NCI-H146 treated with DMSO at 0.1 percent for 48 hours (cell line): Measurements from ENCODE around the gene HOXA9.

Source experiments
- DNase-seq: peaks from one replicate; lab custom pipeline; 2025; ENCODE audit not compliant: unreplicated experiment; lab: John Stamatoyannopoulos, UW

HOXA9 gene

DNA sequence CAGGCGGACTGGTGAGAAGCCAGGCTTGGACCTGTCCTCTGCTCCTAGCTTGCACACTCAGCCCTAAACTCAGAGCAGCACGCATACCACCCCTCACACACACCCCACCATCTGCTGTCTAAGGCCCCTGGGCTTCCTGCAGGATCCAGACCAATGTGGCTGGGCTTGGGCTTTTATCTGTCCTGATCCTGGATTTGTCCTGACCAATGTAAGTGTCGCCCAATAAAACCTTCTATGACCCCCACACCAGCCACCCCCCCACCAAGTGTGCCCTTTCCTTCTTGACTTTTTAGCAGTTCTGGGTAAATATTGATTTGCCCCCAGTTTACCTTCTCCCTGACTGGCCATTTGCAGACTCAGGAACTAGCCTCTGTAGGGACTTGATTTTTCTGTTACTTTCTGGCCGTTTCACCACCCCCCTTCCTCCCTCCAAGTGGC, 36.3 kb upstream of the HOXA9 start:
- no peak for DNase-seq

DNA sequence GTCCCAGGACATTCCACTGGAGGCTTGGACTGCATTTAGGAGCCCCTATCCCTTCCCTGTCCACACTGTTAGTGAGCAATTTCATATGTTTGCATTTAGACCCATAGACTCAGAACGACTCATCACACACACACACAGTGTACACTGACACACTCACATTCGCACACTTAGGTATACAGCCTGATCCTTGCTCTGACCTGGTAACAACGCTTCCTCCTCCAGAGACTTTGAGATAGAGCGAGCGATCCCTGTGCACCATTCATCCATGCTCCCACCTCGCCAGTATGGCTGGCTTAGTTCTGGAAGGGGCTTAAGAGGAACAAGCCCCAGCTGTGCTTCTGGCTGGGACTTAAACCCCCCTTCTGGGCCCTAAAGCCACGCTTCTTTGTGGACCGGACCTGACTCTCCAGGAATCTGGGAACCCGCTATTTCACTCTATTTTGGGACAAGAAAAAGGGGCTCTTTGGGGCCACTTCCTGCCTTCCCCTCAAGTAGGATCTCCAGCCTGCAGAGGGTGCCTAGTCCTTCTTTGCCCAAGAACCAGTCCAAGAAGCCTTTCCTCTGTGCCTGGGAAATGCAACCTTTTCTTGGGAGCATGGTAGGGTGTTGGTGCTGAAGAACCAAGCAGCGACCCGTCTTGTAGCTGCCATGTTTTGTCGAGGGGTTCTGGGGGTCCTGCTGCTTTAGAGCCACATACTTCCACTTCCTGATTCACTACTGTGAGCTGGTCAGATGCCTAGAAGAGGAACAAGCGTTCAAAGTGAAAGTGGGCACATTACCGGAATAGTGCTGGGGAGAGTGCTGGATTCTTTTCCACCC, 35.6 kb upstream of the HOXA9 start:
- no peak for DNase-seq

GRCh38 chr7:27199849-27200760, 34.8 kb upstream of the HOXA9 start, which contains the start of gene HOXA13:
HOXA13 (minus strand) TSS chr7:27200091; CDS start chr7:27200077, 14 bp downstream.
- peak; percentile 25 for DNase-seq

GRCh38 chr7:27198871-27199801, 33.8 kb upstream of the HOXA9 start:
- DNase-seq = no peak

- DNase-seq = no peak
These were observed 33.0 kb upstream of the HOXA9 start for GRCh38 chr7:27198138-27198841.

DNA sequence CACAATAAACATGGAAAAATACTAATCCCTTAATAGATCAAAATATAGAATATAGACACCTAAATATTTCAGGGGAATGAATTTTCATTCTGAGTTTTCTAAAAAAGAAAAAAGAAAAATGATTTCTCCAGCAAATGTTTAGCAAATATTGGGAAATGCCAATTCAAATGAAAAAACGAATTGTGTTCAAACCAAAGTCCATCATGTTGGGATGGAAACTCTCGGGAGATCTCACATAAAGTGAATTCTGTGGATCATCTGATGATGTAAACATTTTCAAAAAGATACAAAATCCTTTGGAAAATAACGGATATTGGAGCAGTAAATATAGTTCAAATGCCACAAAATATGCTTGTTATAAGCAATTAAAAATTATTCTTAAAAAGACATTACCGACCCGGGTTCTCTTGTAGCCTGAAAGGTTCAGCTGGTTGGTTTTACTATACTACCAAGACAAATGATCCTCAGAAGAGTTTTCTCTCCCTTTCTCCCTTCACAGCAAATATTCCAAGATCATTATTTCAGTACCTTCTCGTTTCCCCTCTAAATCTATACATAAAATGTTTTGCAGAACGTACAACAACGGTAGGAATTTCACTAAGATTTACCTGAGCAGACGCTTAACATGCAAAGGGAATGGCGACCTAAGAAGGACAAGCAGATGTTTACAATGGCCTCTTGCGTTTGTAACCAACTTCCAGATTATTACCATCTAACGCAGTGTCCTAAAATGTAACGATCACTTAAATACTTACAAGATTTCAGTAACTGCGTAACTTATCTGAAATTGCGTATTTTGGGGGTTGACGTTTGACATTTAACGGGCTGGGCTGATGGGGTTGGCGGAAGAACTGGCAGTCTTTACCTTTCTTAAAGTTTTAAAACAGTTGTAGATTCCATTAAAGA, 32.1 kb upstream of the HOXA9 start:
- DNase-seq = no peak

DNA sequence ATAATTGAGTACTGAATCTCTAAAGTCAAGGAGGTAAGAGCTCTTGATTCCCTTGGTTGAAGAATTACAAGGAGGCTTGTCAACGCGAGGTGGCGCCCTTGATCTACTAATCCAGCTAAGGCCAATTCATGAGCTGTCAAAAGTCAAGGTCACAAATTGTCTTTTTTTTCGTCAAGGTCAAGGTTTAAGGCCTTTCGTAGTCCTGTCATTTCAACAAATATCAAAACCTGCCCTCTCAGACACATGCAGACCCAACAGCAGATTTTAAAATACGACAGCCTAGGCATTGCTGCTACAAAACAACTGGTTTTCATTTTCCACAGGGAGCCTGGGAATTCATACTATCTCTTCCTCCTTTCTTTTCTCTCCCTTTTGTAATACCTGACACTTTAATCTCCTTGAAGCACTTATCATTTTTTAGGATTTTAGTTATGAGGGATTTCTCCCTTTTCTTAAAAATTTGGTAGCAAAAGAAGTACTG, 31.0 kb upstream of the HOXA9 start:
- DNase-seq = peak; percentile 54

DNA sequence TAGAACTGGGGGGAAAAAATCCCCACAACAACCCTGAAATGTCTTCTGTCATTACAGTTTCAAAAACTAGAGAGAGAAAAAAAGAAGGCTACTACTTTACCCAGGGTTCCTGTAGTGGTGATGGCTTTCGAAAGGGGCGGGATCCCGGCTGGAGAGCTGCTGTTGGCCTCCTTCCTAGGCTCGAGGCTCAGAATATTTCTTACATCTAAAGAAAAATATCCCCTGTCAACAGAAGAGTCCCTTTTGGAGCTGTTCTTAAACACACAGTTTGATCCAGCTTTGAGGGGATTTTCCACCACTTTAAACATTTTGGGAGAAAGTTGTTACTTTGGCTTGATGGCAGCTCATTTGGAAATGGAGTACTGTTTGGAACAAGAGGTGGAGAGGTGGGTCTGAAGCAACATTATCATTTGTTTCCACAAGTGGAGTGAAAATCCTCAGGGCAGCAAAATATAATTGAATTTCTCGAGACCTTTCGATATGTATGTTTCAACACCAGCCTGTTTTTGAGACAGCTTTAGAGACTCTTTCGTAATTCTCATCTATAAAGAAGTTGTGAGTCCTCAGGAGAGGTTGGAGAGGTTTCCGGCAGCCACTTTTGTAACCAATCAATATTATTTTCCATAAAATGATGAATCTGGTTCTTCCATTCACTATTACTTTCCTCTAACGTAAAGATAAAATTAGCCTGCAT, 29.5 kb upstream of the HOXA9 start:
- DNase-seq = no peak

DNA sequence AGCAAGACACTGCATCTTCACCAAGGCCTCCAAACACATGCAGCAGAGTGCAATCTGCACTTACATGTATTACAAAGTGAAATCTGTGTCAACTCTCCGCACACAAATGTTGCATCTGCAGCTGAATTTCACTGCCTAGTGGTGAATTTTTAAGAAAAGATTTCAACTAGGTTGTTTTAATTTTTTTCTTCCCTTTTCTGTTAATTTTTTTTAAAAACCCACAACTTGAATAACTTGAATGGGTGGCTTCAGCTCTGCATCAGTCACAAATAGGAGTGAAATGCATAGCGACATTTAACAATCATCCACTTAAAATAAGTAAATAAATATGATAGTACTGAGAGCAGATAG, 28.6 kb upstream of the HOXA9 start:
- no peak for DNase-seq

- DNase-seq = no peak
These were observed 28.1 kb upstream of the HOXA9 start for GRCh38 chr7:27193335-27194001.

- DNase-seq = no peak
These were observed 27.4 kb upstream of the HOXA9 start for GRCh38 chr7:27192546-27193334.

DNA sequence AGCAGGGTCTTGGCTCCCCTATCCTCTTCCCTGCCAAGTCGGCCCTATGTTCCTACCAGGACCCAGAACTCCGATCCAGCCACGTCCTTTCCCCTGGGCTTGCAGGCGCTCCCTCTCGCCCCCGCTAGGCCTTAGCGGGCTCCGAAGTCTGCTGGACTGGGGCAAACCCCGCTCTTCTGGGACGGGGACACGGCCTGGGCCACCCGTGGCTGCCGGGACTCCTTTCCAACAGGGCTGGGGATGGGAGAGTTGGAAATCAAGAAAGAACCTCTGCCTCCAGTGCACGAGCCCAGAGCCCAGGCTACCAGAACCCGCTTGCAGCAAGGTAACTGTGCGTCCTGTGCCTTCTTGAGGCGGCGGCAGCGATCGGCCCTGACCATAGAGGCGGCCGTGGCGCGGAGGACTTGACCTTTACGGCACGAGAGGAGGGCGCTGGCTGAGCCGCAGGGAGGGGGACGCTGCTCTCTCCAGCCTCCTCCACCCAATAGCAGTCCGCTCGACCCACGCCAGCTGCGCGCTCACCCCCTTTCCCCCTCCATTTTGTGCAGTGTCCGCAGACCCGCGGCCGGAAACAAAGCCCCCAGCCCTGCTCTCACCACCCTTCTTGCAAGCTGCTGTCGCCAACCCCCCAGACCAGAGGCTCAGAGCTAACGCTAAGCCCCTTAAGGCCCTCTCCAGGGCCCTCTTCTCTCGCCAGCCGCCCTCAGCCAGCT, 26.7 kb upstream of the HOXA9 start:
- DNase-seq = no peak

DNA sequence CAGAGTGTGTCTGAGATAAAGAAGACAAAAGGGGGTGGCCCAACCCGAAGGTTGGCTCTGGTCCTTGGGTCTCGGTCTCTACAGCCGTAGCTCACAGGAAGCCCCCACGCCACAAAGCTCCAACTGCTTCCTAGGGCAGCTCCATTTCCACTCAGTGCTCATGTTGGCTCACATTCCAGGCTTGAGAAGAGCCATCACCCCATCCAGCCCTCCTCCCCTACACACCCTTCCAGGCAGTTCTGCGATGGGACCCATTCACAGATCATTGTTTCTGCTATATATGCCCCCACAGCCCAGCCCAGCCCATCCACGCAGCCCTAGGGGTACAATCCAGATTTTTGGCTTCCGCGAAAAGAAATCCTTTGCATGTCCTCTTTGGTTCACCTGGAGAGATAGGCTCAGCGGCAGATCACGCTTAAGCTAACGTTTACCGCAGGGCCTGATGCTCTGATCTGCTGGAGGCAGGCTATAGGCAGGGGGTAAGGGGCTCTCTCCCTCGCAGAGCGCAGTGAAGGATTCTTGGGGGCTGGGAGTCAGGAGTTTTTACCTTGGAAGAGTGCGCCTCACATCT, 25.9 kb upstream of the HOXA9 start:
- DNase-seq = no peak

DNA sequence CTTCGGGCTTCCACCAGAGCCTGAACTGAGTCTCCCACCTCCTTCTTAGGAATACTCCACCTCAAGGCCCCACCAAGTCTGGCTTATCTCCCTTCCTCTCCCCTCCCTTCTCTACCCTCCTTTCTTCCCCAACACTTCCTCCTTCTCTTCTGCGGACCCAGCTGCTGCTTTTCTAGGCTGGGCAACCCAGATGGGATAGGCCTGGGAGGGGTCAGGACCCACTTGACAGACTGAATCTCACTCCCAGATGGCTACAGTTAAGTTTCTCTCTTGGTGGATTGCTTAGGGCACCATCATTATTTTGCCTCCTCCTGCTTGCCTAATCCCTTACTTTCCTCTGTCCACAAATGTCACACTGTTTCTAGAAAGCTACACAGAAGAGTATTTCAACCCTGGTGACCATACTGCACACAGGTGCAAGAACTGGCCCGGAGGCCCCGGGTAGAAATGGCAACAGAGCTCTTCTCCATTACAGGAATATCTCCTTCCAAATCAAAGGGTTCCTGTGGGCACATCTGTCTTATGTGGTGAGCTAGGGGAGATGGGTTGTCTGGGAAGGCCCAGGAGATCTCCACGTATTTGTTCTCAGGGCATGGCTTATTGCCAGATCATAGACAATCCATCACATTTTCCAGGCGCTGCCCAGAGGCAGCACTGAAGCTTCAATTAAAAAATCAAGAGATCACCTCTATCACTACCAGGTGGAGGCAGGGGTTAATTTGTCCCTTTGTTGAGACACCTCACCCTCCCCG, 24.8 kb upstream of the HOXA9 start:
- no peak for DNase-seq

DNA sequence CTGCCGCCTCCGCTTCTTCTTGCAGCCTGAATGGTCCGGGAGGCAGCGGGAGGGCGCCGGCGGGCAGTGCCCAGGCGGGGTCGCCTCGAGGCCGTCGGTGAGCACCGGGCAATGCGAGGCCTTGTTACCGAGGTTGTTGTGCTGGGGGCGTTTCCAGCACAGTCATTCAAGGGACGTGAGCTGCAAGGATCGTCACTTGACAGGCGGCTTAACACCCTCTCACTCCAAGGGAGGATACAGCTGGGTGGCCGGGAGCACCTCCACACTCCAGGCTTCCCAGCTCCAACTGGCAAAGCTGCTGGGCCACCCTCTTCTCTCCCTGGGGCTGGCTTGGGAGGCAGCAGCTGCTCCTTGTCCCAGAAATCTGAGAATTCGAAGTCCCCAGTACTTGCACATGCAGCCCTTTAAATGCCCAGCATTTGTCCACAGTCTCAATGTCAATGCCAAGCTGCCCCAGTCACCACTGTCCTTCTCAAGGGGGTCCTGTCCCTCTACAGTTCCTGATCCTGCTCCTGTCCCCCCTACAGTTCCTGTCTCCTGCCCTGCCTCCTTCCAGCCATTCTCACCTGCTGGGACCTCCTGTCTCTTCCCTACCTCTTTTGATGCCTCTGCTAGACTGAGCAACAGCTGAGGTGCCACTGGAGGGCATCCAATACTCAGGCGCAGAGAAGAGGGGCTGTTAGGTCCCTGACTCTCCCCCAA, 24.1 kb upstream of the HOXA9 start:
- DNase-seq = no peak
